Activated CD8-positive, alpha-beta T cell treated with anti-CD3 and anti-CD28 coated beads for 36 hours (primary cell): ENCODE data around the gene CFLAR. TPM values are rescaled to one million over a fixed set of nuclear protein-coding genes. Genes with fewer than 3 reads are reported as not detected.

Experiments
- ATAC-seq: fragments of 200-7000 bp; cut with Tn5 transposase; one replicate; pipeline ENCODE4 v1.10.0; 2021; ENCODE audit warnings: mild to moderate bottlenecking, moderate library complexity
- CTCF ChIA-PET: fragments of 350-600 bp; sonication (Branson Sonifier 250); formaldehyde crosslinking; loops from one replicate; lab custom pipeline; 2021; ENCODE audit warnings: antibody characterized with exemption; lab: Charles Lee
- POLR2A ChIA-PET: fragments of 350-600 bp; sonication (Branson Sonifier 250); formaldehyde crosslinking; loops from one replicate; lab custom pipeline; 2021; ENCODE audit warnings: antibody characterized with exemption; lab: Charles Lee
- DNase-seq: peaks from one replicate; pipeline ENCODE4 v3.0.0-alpha.2; 2020
- H3K27ac Mint-ChIP-seq: one replicate; pipeline ENCODE4 v1.8.0; 2021; ENCODE audit warnings: mild to moderate bottlenecking, mixed read lengths
- H3K27me3 Mint-ChIP-seq: one replicate; pipeline ENCODE4 v1.8.0; 2021; ENCODE audit warnings: mixed read lengths
- H3K36me3 Mint-ChIP-seq: one replicate; pipeline ENCODE4 v1.8.0; 2021; ENCODE audit warnings: low read depth, mixed read lengths
- H3K4me1 Mint-ChIP-seq: one replicate; pipeline ENCODE4 v1.8.0; 2021; ENCODE audit warnings: low read depth, mixed read lengths
- H3K4me3 Mint-ChIP-seq: one replicate; pipeline ENCODE4 v1.8.0; 2021; ENCODE audit warnings: mild to moderate bottlenecking, moderate library complexity, mixed read lengths
- H3K9me3 Mint-ChIP-seq: one replicate; pipeline ENCODE4 v1.8.0; 2021; ENCODE audit warnings: mixed read lengths
- intact Hi-C: fragments of 100-400 bp; cut with micrococcal nuclease; formaldehyde crosslinking; loops from one replicate; pipeline ENCODE4 v1.10.0; 2022
- total RNA-seq, 2 experiments: library from RNA; stranded (reverse); gene quantifications; one replicate each; pipeline ENCODE4 v1.2.3, GENCODE V29; 2021
- TF ChIP-seq, protein P1 (sequence below): fragments of 200-600 bp; IDR thresholded peaks from one replicate; pipeline ENCODE4 v1.8.0; 2022; ENCODE audit warnings: antibody characterized with exemption, mild to moderate bottlenecking

Gene CFLAR
- total RNA-seq, 2 experiments from 2014 or later: 222 to 229 TPM

DNA sequence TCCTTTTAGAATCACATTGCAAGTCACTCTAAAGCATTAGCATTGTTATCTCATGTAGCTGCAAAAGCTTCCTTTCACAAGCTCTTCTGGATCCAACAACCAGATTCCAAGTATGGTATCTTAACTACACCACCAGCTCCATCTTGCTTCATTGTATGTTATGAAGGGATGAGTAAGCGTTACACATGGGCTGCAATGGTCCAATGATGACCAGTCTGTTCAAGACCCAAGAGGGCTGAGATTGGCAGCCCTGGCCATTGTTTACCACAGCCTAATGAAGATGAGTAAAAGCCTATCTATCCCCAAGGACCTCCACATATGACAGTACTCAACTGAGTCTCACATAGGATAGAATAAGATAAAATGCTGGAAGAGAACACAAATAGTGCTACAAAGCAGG, 6.3 kb downstream of the CFLAR start:
- DNase-seq (peak; percentile 33), ATAC-seq (no peak)
- Mint-ChIP-seq H3K4me3 (peak overlapping the region; percentile 95), H3K27me3 (no peaks in the 10 kb centered on the region), H3K36me3 (peaks cover 73% of the 10 kb centered on the region), H3K27ac (peak overlapping the region; percentile 92), H3K9me3 (no peaks in the 10 kb centered on the region), H3K4me1 (peaks cover 60% of the 10 kb centered on the region)
- POLR2A ChIA-PET: interaction anchor here (0.7 to 3.5 kb wide), 5 partner anchors 8 to 258 kb away, joined by 3 to 15 read pairs (median 5); partner anchors contain the start of gene CLK1
- CTCF ChIA-PET: interaction anchor here (0.8 to 1.8 kb wide), 6 partner anchors 10 to 110 kb away, joined by 3 to 8 read pairs (median 4); partner anchors contain the start of gene CASP10
- intact Hi-C loops: no loop called here
- TF ChIP-seq, protein P1, sequence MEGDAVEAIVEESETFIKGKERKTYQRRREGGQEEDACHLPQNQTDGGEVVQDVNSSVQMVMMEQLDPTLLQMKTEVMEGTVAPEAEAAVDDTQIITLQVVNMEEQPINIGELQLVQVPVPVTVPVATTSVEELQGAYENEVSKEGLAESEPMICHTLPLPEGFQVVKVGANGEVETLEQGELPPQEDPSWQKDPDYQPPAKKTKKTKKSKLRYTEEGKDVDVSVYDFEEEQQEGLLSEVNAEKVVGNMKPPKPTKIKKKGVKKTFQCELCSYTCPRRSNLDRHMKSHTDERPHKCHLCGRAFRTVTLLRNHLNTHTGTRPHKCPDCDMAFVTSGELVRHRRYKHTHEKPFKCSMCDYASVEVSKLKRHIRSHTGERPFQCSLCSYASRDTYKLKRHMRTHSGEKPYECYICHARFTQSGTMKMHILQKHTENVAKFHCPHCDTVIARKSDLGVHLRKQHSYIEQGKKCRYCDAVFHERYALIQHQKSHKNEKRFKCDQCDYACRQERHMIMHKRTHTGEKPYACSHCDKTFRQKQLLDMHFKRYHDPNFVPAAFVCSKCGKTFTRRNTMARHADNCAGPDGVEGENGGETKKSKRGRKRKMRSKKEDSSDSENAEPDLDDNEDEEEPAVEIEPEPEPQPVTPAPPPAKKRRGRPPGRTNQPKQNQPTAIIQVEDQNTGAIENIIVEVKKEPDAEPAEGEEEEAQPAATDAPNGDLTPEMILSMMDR: no peak

DNA sequence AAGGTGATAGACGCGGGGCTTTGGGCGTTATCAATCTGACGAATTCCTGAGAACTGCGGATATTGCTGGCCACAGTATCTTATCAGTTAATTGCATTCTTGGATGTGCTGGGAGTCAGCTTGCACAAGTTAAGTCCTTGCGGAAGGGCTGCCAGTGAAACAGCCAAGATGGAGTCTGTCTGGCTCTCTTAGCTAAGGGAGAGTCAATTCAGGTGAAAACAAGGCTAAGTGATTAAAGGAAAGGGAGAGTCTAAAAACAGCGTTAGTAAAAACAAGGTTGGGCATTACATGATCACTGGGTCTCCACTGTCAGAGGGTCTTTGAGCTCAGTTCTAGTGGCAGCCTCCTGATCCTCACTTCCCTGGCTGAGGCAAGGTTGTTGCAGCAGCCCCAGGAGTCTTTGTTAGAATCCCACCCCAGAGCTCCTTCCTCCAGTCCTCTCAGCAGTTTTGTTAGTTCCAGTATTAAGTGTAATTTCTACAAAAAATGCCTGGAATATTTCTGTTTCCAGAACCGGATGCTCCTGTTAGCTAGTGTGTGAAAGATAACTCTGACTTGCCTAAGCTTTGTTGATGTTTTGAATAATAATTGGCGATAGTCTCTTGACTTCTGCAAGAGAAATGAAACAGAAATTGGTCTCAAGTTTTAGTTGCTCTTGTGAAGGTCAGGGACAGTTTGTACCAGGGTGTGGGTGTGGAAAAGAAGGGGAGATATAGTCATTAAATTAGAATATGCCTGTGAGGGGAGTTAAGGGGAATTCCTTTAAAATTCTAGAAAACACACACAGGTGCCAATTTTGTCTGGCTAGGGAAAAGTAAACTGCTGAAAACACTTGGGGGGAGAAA, 10.6 kb downstream of the CFLAR start:
- H3K9me3 Mint-ChIP-seq: no peaks in the 10 kb centered on the region
- peaks cover 72% of the 10 kb centered on the region for H3K36me3 Mint-ChIP-seq
- peaks cover 70% of the 10 kb centered on the region for H3K4me1 Mint-ChIP-seq
- DNase-seq: peak; percentile 64
- H3K4me3 Mint-ChIP-seq: peak overlapping the region; percentile 95
- peak overlapping the region; percentile 92 for H3K27ac Mint-ChIP-seq
- TF ChIP-seq, protein P1: no peak
- POLR2A ChIA-PET: interaction anchor here (0.6 to 2.6 kb wide), 14 partner anchors 16 to 1140 kb away, joined by 3 to 14 read pairs (median 4); partner anchors contain the start of genes CASP10, CASP8, CLK1 and NIF3L1
- ATAC-seq: peak; percentile 14
- CTCF ChIA-PET: interaction anchor here (0.9 to 1.3 kb wide), 2 partner anchors 20 to 59 kb away, joined by 3 read pairs; no protein-coding TSS in a partner anchor
- H3K27me3 Mint-ChIP-seq: no peaks in the 10 kb centered on the region
- intact Hi-C loops: loop anchor here (2.0 kb wide), 1 partner anchor 238 kb away; the partner anchor contains the start of genes NIF3L1 and PPIL3

DNA sequence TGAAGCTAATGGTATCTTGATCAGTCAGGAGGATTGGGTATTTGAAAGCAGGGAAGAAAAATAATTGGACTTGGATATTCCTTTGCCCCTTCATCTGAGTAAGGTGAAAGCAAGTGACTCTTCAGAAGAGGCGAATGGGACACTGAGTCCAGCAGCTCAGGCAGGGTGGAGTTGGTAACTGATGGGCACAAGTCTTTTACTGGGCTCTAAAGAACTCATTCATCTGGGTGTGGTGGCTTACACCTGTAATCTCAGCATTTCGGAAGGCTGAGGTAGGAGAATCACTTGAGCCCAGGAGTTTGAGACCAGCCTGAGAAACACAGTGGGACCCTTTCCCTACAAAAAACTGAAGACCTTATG, 11.2 kb downstream of the CFLAR start:
- peak overlapping the region; percentile 95 for H3K4me3 Mint-ChIP-seq
- no peaks in the 10 kb centered on the region for H3K9me3 Mint-ChIP-seq
- CTCF ChIA-PET: interaction anchor here (1.3 kb wide), 1 partner anchor 59 kb away, joined by 3 read pairs; no protein-coding TSS in a partner anchor
- TF ChIP-seq, protein P1: no peak
- POLR2A ChIA-PET: interaction anchor here (0.7 to 2.6 kb wide), 11 partner anchors 16 to 263 kb away, joined by 3 to 14 read pairs (median 4); partner anchors contain the start of genes CASP10, CASP8 and CLK1
- H3K27ac Mint-ChIP-seq: peak overlapping the region; percentile 92
- peaks cover 72% of the 10 kb centered on the region for H3K36me3 Mint-ChIP-seq
- H3K4me1 Mint-ChIP-seq: peaks cover 66% of the 10 kb centered on the region
- H3K27me3 Mint-ChIP-seq: no peaks in the 10 kb centered on the region
- intact Hi-C loops: loop anchor here (2.0 kb wide), 1 partner anchor 238 kb away; the partner anchor contains the start of genes NIF3L1 and PPIL3
- no peak for DNase-seq
- no peak for ATAC-seq

DNA sequence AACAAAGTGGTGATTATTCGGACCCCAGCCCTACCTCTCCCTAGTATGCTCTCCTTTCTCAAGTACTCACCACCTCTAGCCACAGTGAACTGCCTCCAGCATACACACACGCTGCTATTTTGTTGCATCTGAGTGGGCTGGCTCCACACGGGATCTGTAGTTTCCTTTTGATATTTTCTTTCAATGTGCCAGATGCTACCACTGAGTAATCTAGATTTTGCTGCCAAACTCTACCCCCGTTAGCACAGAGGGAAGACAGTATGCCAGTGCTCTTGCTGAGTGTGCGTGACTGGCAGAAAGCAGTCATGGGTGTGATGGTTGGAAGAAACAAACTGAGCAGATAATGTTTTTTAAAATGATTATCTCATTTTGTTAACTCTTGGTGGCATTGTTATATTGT, 11.6 kb downstream of the CFLAR start:
- CTCF ChIA-PET: interaction anchor here (1.3 to 5.9 kb wide), 2 partner anchors 11 to 58 kb away, joined by 3 to 93 read pairs; partner anchors contain the start of gene CFLAR
- TF ChIP-seq, protein P1: no peak
- DNase-seq: peak; percentile 80
- Mint-ChIP-seq H3K36me3 (peaks cover 72% of the 10 kb centered on the region), H3K9me3 (no peaks in the 10 kb centered on the region), H3K4me1 (peaks cover 64% of the 10 kb centered on the region), H3K27me3 (no peaks in the 10 kb centered on the region), H3K27ac (peak overlapping the region; percentile 92), H3K4me3 (peak overlapping the region; percentile 95)
- POLR2A ChIA-PET: interaction anchor here (0.7 to 2.6 kb wide), 10 partner anchors 15 to 264 kb away, joined by 3 to 14 read pairs (median 4); partner anchors contain the start of genes CASP8 and CLK1
- ATAC-seq: peak; percentile 35
- intact Hi-C loops: loop anchor here (2.0 kb wide), 1 partner anchor 239 kb away; the partner anchor contains the start of genes NIF3L1 and PPIL3
